BLaER1 treated with 17β-estradiol and CSF1 and Interleukin-3, amounts not matched to agents 10 nM and 100 nM (cell line): ENCODE results near the gene HSPB7.

Experiments used
- H3K27ac ChIP-seq, 11 experiments: shearing (Covaris generic); formaldehyde crosslinking; 2 replicates each; pipeline ENCODE4 v1.8.1; 2022
- H3K27me3 ChIP-seq, 11 experiments: shearing (Covaris generic); formaldehyde crosslinking; 2 replicates each; pipeline ENCODE4 v1.8.1; 2022
- H3K36me3 ChIP-seq, 11 experiments: shearing (Covaris generic); formaldehyde crosslinking; 2 replicates each; pipeline ENCODE4 v1.8.1; 2022
- H3K4me1 ChIP-seq, 10 experiments: shearing (Covaris generic); formaldehyde crosslinking; 2 replicates each; pipeline ENCODE4 v1.8.1; 2022
- H3K4me2 ChIP-seq, 11 experiments: shearing (Covaris generic); formaldehyde crosslinking; 2 replicates each; pipeline ENCODE4 v1.8.1; 2022
- H3K4me3 ChIP-seq, 10 experiments: shearing (Covaris generic); formaldehyde crosslinking; 2 replicates each; pipeline ENCODE4 v1.8.1; 2022
- H3K9ac ChIP-seq, 11 experiments: shearing (Covaris generic); formaldehyde crosslinking; 2 replicates each; pipeline ENCODE4 v1.8.1; 2022
- H3K9me3 ChIP-seq, 11 experiments: shearing (Covaris generic); formaldehyde crosslinking; replicated peaks in 1 of 11; 2 replicates each; pipeline ENCODE4 v1.8.1; 2022
- H4K20me1 ChIP-seq, 11 experiments: shearing (Covaris generic); formaldehyde crosslinking; 2 replicates each; pipeline ENCODE4 v1.8.1; 2022
- Cebpa-rat ChIP-seq, 11 experiments: shearing (Covaris generic); IDR thresholded peaks; 2 replicates each; pipeline ENCODE4 v1.8.1; 2022

HSPB7 gene

DNA sequence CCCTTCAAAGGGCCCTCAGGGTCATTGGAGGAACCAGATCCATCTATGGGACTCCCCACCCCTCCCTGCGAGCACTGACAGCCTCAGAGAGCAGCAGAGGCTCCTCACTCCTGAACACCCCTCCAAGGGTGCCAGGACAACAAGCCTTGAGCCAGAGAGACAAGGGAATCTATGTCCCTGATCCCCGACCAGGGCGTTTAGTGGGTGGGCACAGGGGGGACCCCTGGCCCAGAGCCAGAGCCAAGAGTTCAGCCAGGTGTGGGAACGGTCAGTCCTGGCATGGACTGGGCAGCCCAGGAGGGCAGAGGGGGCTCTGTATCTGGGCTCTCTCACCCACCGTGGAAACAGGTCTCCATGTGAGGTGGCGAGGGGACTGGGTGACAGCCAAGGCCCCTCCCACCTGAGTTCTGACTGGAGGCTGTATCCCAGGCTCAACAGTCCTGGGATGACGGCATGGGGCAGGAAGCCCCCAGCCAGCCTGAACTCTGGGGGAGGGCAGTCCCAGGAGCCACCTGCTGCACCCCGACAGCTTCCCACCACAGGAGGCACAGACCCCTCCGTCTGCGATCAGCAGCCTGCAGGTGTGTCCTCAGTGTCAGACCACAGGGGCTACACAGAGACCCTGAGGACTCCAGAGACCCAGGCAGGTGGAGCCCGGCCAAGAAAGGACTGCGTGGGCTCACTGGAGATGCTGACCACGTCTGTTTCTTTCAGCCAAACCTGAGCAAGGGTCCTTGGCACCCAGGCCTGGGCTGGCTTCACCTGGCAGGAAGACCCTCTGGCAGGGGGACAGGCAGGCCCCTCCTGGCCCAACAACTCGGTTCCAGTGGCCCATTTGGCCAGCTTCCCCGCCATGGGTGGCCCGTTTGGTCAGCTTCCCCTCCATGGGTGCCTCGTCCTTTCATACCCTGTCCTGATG lies 25.0 kb downstream of the HSPB7 start:
- Histone ChIP-seq H3K9me3 (no peaks in the 10 kb centered on the region), H4K20me1 (no peaks in the 10 kb centered on the region)

DNA sequence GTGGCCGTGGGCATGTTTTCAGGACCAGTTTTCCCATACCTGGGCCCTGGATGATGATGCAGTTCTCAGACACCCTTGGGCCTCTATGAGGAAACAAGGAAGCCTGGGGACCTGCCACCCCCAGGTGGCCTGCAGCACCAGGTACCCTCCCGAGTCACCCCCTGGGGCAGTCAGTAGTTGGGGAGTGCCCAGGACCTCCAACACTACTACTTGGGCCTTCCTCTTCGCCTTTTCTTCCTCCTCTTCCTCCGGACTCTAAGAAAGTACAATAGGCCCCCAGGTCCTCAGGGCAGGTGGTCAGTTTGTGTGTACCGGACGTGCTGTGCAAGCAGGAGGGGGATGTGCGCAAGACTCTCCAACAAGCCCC lies 25.7 kb downstream of the HSPB7 start:
- TF ChIP-seq Cebpa-rat (IDR thresholded peaks at IDR 0.05), result no peak

More for the DNA sequence above, 25.0 kb downstream of the HSPB7 start:
- Histone ChIP-seq H3K9ac (peak overlapping the region in 5 of 11 experiments; percentile 2 to 40 (median 28); a peak in 5 of 22 replicates), H3K27me3 (no peaks in the 10 kb centered on the region), H3K4me1 (peaks cover 0 to 26% (median 22%) of the 10 kb centered on the region in 10 experiments; a peak in 16 of 20 replicates), H3K27ac (peak overlapping the region in 2 of 11 experiments; percentile 26 to 34; a peak in 2 of 22 replicates), H3K4me3 (no peak overlapping the region), H3K36me3 (no peaks in the 10 kb centered on the region), H3K4me2 (peak overlapping the region; percentile 1 to 83 (median 46); a peak in 17 of 22 replicates)
- no peak for TF ChIP-seq Cebpa-rat (IDR thresholded peaks at IDR 0.05)

DNA sequence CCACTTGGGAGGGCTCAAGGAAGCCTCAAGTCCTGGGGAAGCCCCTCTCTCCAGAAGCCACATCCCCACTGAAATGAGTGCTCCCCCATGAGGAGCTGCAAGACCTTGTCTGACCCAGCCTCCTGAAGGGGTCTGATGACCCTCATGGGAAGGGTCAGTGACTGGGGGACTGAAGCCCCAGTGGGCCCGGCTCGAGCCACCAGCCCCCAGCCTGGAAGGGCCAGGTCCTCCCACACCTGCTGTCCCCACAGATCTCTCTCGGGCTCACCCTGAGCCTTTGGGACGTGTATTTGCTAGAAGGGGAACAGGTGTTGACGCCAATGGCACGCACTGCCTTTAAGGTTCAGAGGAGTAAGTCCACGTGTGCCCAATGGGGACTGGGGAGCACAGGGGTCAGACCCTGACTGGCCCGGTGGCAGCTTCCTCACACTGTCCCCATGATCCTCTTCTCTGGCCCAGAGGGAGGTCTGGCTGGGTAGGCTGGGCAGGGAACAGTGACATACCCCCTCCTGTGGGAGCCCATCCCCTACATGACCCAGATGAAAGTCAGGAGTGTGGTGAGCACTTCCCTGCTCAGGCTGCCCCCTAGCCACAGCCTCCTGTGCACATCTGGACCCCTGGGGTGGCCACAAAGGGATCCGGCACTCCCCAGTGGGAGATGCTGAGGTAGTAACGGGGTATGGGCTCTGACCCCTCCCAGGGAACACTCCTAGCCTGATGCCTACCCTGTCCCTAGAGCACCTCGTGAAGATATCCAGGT lies 26.2 kb downstream of the HSPB7 start:
- Histone ChIP-seq H3K9me3 (no peaks in the 10 kb centered on the region), H3K4me3 (no peak overlapping the region), H4K20me1 (no peaks in the 10 kb centered on the region), H3K4me2 (peak overlapping the region in 9 of 11 experiments; percentile 15 to 83 (median 57); a peak in 16 of 22 replicates), H3K4me1 (peaks cover 2 to 27% (median 24%) of the 10 kb centered on the region in 10 experiments; a peak in 18 of 20 replicates), H3K9ac (no peak overlapping the region), H3K27me3 (no peaks in the 10 kb centered on the region), H3K36me3 (no peaks in the 10 kb centered on the region), H3K27ac (no peak overlapping the region; a peak in 1 of 22 replicates)
- TF ChIP-seq Cebpa-rat (IDR thresholded peaks at IDR 0.05), result no peak

More for the DNA sequence above, 25.7 kb downstream of the HSPB7 start:
- peak overlapping the region in 9 of 11 experiments; percentile 15 to 83 (median 57); a peak in 16 of 22 replicates for H3K4me2 ChIP-seq
- H3K4me1 ChIP-seq, result peaks cover 0 to 26% (median 22%) of the 10 kb centered on the region in 10 experiments; a peak in 16 of 20 replicates
- H3K27me3 ChIP-seq, result no peaks in the 10 kb centered on the region
- H3K9me3 ChIP-seq, result no peaks in the 10 kb centered on the region
- H3K9ac ChIP-seq, result peak overlapping the region in 2 of 11 experiments; percentile 28 to 33; a peak in 2 of 22 replicates
- H3K4me3 ChIP-seq, result no peak overlapping the region
- peak overlapping the region in 1 of 11 experiments; percentile 24; a peak in 1 of 22 replicates for H3K27ac ChIP-seq
- H3K36me3 ChIP-seq, result no peaks in the 10 kb centered on the region
- H4K20me1 ChIP-seq, result no peaks in the 10 kb centered on the region

- no peak overlapping the region for H3K4me2 ChIP-seq
- H4K20me1 ChIP-seq, result no peaks in the 10 kb centered on the region
- no peak overlapping the region for H3K4me3 ChIP-seq
- H3K36me3 ChIP-seq, result no peaks in the 10 kb centered on the region
- no peak overlapping the region for H3K9ac ChIP-seq
- no peak for TF ChIP-seq Cebpa-rat (IDR thresholded peaks at IDR 0.05)
- H3K27ac ChIP-seq, result no peak overlapping the region
- H3K27me3 ChIP-seq, result no peaks in the 10 kb centered on the region
- peaks cover 19 to 45% (median 34%) of the 10 kb centered on the region in 10 experiments for H3K4me1 ChIP-seq
- H3K9me3 ChIP-seq, result no peaks in the 10 kb centered on the region
Observed at GRCh38 chr1:15989776-15990175, 28.1 kb downstream of the HSPB7 start.

DNA sequence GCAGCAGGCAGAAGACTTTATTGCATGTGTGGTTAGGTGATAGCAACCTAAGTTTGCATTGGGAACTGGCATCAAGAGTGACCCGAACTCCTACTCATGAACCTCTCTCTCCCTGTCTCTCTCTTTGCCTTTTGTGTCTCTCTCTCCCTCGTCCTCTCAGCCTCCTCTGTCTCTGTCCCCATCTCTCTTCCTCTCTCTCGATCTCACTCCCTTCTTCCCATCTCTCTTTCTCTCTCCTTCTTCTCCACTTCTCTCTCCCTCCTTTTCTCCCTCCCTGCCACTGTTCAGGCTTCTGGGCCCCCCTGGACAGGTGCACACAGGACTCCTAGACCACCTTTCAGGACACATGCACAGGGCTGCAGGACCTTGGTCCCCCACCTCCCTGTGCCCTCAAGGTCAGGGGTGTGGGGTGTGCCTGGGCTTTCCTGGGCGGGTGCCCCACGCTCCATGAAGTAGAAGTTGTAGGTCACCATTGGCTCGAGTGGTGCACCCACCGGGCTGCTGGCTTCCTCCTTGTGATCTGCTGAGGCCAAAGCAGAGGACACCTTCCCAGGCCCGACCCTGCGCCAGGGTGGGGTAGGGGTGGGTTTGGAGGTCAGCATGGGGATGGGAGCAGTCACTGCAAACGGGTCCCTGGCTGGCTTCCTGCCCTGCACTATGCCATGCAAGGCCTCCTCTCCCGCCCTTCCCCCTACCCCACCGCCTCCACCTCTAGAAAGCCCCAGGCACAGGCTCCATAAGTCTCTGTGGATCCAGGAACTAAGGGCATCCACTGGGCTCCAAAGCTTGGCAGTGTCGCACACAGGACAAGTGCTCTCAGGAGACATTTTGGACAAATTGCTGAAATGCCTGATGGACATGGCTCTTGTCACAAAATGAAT lies 28.7 kb downstream of the HSPB7 start:
- Histone ChIP-seq H4K20me1 (no peaks in the 10 kb centered on the region), H3K9ac (no peak overlapping the region), H3K4me3 (no peak overlapping the region), H3K9me3 (no peaks in the 10 kb centered on the region), H3K4me1 (peaks cover 23 to 47% (median 35%) of the 10 kb centered on the region in 10 experiments), H3K36me3 (no peaks in the 10 kb centered on the region), H3K27me3 (no peaks in the 10 kb centered on the region), H3K4me2 (no peak overlapping the region), H3K27ac (no peak overlapping the region)
- no peak for TF ChIP-seq Cebpa-rat (IDR thresholded peaks at IDR 0.05)

- TF ChIP-seq Cebpa-rat (IDR thresholded peaks at IDR 0.05), result peak in 2 of 11 experiments; percentile 39 to 61; a peak in 2 of 22 replicates
- H4K20me1 ChIP-seq, result no peaks in the 10 kb centered on the region
Observed at GRCh38 chr1:15985611-15986297, 32.1 kb downstream of the HSPB7 start.

GRCh38 chr1:15983275-15983674 lies 34.6 kb downstream of the HSPB7 start:
- Histone ChIP-seq H4K20me1 (no peaks in the 10 kb centered on the region), H3K27me3 (no peaks in the 10 kb centered on the region), H3K4me1 (peaks cover 0 to 37% (median 19%) of the 10 kb centered on the region in 10 experiments; a peak in 15 of 20 replicates), H3K9ac (no peak overlapping the region), H3K36me3 (no peaks in the 10 kb centered on the region), H3K9me3 (peaks cover 11 to 32% (median 19%) of the 10 kb centered on the region in 11 experiments; a peak in 21 of 22 replicates), H3K4me3 (no peak overlapping the region), H3K4me2 (peak overlapping the region in 1 of 11 experiments; percentile 10; a peak in 1 of 22 replicates), H3K27ac (no peak overlapping the region)
- no peak for TF ChIP-seq Cebpa-rat (IDR thresholded peaks at IDR 0.05)

More at GRCh38 chr1:15985611-15986297, 32.1 kb downstream of the HSPB7 start:
- H3K27ac ChIP-seq, result peak overlapping the region in 7 of 11 experiments; percentile 43 to 75 (median 48); a peak in 11 of 22 replicates
- peak overlapping the region in 10 of 11 experiments; percentile 12 to 85 (median 63); a peak in 17 of 22 replicates for H3K4me2 ChIP-seq
- H3K27me3 ChIP-seq, result no peaks in the 10 kb centered on the region
- H3K4me3 ChIP-seq, result no peak overlapping the region
- peaks cover 11 to 28% (median 17%) of the 10 kb centered on the region in 11 experiments; a peak in 21 of 22 replicates for H3K9me3 ChIP-seq
- no peaks in the 10 kb centered on the region for H3K36me3 ChIP-seq
- peaks cover 0 to 37% (median 19%) of the 10 kb centered on the region in 10 experiments; a peak in 15 of 20 replicates for H3K4me1 ChIP-seq
- H3K9ac ChIP-seq, result no peak overlapping the region
